SU-DHL-6 (cell line): ENCODE measurements around the gene SLX4IP.

Experiments
- H2AFZ ChIP-seq: fragments of 200-600 bp; sonication (generic); 2 replicates; pipeline ENCODE4 v1.6.1; 2014; ENCODE audit warnings: low read depth, mild to moderate bottlenecking, moderate library complexity, mixed read lengths, antibody characterized with exemption, low read length; ENCODE audit not compliant: severe bottlenecking
- H3F3A ChIP-seq: fragments of 200-600 bp; shearing (Covaris generic); 2 replicates; pipeline ENCODE4 v1.6.0; 2016; ENCODE audit warnings: antibody characterized with exemption, mild to moderate bottlenecking; ENCODE audit not compliant: insufficient read depth
- H3K27ac ChIP-seq: fragments of 200-600 bp; sonication (generic); 2 replicates; pipeline ENCODE4 v1.5.1; 2016; ENCODE audit warnings: low read depth, mild to moderate bottlenecking, low read length, moderate library complexity, mixed read lengths
- H3K27me3 ChIP-seq: fragments of 200-600 bp; sonication (generic), shearing (Covaris generic); 2 replicates; pipeline ENCODE4 v1.6.0; 2014; ENCODE audit warnings: mild to moderate bottlenecking, low read length
- H3K36me3 ChIP-seq: fragments of 200-600 bp; sonication (generic); 2 replicates; pipeline ENCODE4 v1.6.1; 2014; ENCODE audit warnings: mild to moderate bottlenecking, low read length, mixed read lengths
- H3K4me2 ChIP-seq: fragments of 300-600, 200-600 bp; shearing (Covaris generic), sonication (generic); 2 replicates; pipeline ENCODE4 v1.6.0; 2014; ENCODE audit warnings: low read length, low read depth, mild to moderate bottlenecking; ENCODE audit not compliant: poor library complexity, severe bottlenecking
- H3K4me3 ChIP-seq: fragments of 200-600 bp; sonication (generic); 2 replicates; pipeline ENCODE4 v1.5.1; 2014; ENCODE audit warnings: antibody characterized with exemption, low read length, mild to moderate bottlenecking, mixed read lengths; ENCODE audit not compliant: insufficient read depth, poor library complexity, severe bottlenecking
- H3K79me2 ChIP-seq: fragments of 200-600 bp; sonication (generic); 2 replicates; pipeline ENCODE4 v1.6.1; 2014; ENCODE audit warnings: mild to moderate bottlenecking, low read length, moderate library complexity; ENCODE audit not compliant: insufficient read depth
- H3K9ac ChIP-seq: fragments of 200-600 bp; sonication (generic); 2 replicates; pipeline ENCODE4 v1.7.0; 2014; ENCODE audit warnings: mild to moderate bottlenecking, low read length
- H3K9me2 ChIP-seq: fragments of 200-600 bp; sonication (generic); replicated peaks from 2 replicates; pipeline ENCODE4 v1.6.1; 2014; ENCODE audit warnings: low read length; ENCODE audit not compliant: insufficient read depth
- H3K9me3 ChIP-seq: fragments of 200-600 bp; sonication (generic); 2 replicates; pipeline ENCODE4 v1.6.1; 2014; ENCODE audit warnings: low read length, mixed read lengths; ENCODE audit not compliant: insufficient read depth
- H4K20me1 ChIP-seq: fragments of 200-600 bp; sonication (generic); 2 replicates; pipeline ENCODE4 v1.6.1; 2014; ENCODE audit warnings: low read depth, mild to moderate bottlenecking, antibody characterized with exemption, low read length, moderate library complexity, mixed read lengths
- EZH2phosphoT487 ChIP-seq: fragments of 200-600 bp; sonication (generic), shearing (Covaris generic); conservative IDR thresholded peaks from 2 replicates; pipeline ENCODE4 v1.6.1; 2018; ENCODE audit warnings: mild to moderate bottlenecking, antibody characterized with exemption, low read length, moderate library complexity, mixed read lengths
- TF ChIP-seq, protein P1 (sequence below): fragments of 200-600 bp; sonication (generic); IDR thresholded peaks from one replicate; pipeline ENCODE4 v1.5.1; 2017; ENCODE audit warnings: antibody characterized with exemption, mild to moderate bottlenecking, low read length, moderate library complexity; ENCODE audit not compliant: insufficient read depth, poor library complexity, severe bottlenecking

The SLX4IP gene

DNA sequence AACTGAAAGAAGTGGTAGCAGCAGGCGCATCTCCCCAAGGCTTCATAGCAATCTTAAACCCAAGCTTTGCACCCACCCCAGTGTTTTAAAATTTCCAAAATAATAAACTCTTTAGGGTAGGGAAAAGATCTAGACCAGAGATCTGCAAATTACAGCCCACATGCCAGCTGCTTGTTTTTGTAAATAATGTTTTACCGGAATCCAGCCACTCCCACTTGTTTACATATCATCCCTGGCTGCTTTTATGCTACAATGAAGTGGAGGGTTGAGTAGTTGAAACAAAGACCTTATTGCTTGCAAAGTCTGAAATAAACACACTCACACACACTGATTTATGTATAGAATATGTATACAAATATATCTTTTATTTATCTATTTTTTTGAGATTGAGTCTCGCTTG, 30.0 kb downstream of the SLX4IP start:
- Histone ChIP-seq H3K4me3 (no peak overlapping the region), H3K27me3 (no peaks in the 10 kb centered on the region), H3K79me2 (peaks cover 20% of the 10 kb centered on the region), H3K36me3 (0 out of 2 replicates have a peak, but pooled peaks cover 1% of the 10 kb centered on the region), H3K9ac (no peak overlapping the region), H4K20me1 (no peaks in the 10 kb centered on the region), H3F3A (no peaks in the 10 kb centered on the region), H3K9me2 (no peaks in the 10 kb centered on the region), H2AFZ (no peak overlapping the region), H3K9me3 (no peaks in the 10 kb centered on the region), H3K27ac (no peak overlapping the region), H3K4me2 (no peak overlapping the region)
- no peak for TF ChIP-seq EZH2phosphoT487
- TF ChIP-seq, protein P1, sequence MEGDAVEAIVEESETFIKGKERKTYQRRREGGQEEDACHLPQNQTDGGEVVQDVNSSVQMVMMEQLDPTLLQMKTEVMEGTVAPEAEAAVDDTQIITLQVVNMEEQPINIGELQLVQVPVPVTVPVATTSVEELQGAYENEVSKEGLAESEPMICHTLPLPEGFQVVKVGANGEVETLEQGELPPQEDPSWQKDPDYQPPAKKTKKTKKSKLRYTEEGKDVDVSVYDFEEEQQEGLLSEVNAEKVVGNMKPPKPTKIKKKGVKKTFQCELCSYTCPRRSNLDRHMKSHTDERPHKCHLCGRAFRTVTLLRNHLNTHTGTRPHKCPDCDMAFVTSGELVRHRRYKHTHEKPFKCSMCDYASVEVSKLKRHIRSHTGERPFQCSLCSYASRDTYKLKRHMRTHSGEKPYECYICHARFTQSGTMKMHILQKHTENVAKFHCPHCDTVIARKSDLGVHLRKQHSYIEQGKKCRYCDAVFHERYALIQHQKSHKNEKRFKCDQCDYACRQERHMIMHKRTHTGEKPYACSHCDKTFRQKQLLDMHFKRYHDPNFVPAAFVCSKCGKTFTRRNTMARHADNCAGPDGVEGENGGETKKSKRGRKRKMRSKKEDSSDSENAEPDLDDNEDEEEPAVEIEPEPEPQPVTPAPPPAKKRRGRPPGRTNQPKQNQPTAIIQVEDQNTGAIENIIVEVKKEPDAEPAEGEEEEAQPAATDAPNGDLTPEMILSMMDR = no peak

DNA sequence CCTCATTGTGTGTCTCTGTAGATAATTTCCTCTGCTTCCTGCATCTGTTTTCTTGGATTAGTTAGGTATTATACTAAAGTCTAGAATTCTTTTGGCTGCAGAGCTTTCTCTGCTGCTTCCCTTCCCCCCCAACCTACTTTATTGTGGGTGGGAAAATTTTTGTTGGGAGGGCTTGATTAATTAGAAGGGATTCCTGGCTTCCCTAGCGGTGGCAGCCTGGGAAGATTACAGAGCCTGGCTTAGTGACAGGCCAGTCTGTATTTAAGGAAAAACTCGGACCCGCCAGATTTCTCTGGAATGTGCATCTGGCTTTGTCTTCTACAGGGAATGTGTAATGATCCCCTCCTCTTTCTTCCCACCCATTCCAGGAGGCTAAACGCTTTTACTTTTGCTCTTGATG, 31.2 kb downstream of the SLX4IP start:
- peaks cover 10% of the 10 kb centered on the region for H3K79me2 ChIP-seq
- H3K9me3 ChIP-seq = no peaks in the 10 kb centered on the region
- H3K9me2 ChIP-seq = no peaks in the 10 kb centered on the region
- H4K20me1 ChIP-seq = no peaks in the 10 kb centered on the region
- TF ChIP-seq EZH2phosphoT487 = no peak
- TF ChIP-seq, protein P1 = no peak
- H2AFZ ChIP-seq = no peak overlapping the region
- H3K4me2 ChIP-seq = no peak overlapping the region
- no peak overlapping the region for H3K27ac ChIP-seq
- H3K9ac ChIP-seq = no peak overlapping the region
- no peak overlapping the region for H3K4me3 ChIP-seq
- H3K27me3 ChIP-seq = no peaks in the 10 kb centered on the region
- H3F3A ChIP-seq = no peaks in the 10 kb centered on the region
- no peaks in the 10 kb centered on the region for H3K36me3 ChIP-seq

DNA sequence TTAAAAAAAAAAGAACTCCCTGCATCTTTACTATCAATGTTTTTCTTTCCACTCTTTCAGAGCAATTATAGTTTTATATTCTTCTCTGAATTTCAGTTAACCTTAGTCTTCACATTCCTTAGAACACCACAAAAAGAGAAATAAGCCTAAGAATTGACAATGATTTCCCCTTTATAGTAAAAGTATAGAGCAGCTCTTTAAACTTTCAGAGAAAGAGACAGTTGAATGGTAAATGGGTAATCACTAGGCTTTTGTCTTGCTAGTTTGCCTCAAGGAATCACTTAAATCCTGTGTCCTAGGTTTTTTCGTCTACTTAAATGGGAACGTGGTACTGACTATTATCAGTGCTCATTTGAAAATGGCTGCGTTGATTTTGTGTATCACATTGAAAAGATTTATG, 31.8 kb downstream of the SLX4IP start:
- Histone ChIP-seq H2AFZ (no peak overlapping the region), H3K4me3 (no peak overlapping the region), H3K9ac (no peak overlapping the region), H3K4me2 (no peak overlapping the region), H3K9me3 (no peaks in the 10 kb centered on the region), H3K36me3 (no peaks in the 10 kb centered on the region), H3K79me2 (peaks cover 10% of the 10 kb centered on the region), H3K27me3 (no peaks in the 10 kb centered on the region), H3K27ac (no peak overlapping the region), H4K20me1 (no peaks in the 10 kb centered on the region), H3F3A (no peaks in the 10 kb centered on the region), H3K9me2 (no peaks in the 10 kb centered on the region)
- no peak for TF ChIP-seq EZH2phosphoT487
- TF ChIP-seq, protein P1 = no peak
